ENCODE measurements around the gene ASCC1.

Gene ASCC1

DNA sequence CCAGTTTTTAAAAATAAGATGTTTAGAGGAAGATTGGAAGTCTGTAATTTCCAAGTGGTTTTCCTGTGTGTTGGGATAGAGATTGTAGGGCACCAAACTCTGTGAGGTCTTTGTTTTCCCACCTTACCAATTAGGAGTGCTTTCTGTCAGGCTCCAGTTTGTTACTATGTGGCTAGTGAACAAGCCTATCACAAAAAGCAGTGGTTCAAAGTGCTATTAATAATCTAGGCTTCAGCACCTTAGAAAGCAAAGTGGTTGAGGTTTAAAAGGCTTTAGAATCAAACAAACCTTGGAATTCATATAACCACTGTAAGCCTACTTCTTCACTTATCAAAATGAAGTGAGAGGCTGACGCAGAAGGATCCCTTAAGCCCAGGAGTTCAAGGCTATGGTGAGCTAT, 11.4 kb downstream of the ASCC1 start:
- DNase-seq (ENCODE audit: extremely low read depth, low read depth), result no peak
- no peak overlapping the region for H3K4me3 ChIP-seq (replicated peaks; ENCODE audit: low read depth, low read length)
- TF ChIP-seq, protein P1, sequence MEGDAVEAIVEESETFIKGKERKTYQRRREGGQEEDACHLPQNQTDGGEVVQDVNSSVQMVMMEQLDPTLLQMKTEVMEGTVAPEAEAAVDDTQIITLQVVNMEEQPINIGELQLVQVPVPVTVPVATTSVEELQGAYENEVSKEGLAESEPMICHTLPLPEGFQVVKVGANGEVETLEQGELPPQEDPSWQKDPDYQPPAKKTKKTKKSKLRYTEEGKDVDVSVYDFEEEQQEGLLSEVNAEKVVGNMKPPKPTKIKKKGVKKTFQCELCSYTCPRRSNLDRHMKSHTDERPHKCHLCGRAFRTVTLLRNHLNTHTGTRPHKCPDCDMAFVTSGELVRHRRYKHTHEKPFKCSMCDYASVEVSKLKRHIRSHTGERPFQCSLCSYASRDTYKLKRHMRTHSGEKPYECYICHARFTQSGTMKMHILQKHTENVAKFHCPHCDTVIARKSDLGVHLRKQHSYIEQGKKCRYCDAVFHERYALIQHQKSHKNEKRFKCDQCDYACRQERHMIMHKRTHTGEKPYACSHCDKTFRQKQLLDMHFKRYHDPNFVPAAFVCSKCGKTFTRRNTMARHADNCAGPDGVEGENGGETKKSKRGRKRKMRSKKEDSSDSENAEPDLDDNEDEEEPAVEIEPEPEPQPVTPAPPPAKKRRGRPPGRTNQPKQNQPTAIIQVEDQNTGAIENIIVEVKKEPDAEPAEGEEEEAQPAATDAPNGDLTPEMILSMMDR (IDR thresholded peaks at IDR 0.05; ENCODE audit: low read depth, low read length, missing control alignments), result no peak

- TF ChIP-seq, protein P1 (IDR thresholded peaks at IDR 0.05; ENCODE audit: low read depth, low read length, missing control alignments), result no peak
- no peak for DNase-seq (ENCODE audit: extremely low read depth, low read depth)
Measured at GRCh38 chr10:72204296-72204695, 11.8 kb downstream of the ASCC1 start.

DNA sequence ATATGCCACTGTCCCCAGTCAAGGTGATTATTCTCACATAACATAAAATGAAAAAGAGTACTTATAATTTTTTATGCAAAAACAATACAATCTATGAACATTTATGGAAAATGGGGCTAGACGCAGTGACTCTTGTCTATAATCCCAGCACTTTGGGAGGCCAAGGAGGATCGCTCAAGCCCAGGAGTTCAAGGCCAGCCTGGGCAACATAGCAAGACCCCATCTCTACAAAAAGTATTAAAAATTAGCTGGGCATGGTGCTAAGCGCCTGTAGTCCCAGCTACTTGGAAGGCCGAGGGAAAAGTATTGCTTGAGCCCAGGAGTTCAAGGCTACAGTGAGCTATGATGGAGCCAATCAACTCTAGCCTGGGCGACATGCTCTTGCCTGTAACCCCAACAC, 14.8 kb downstream of the ASCC1 start:
- no peak overlapping the region for H3K4me3 ChIP-seq (replicated peaks; ENCODE audit: low read depth, low read length)
- TF ChIP-seq, protein P1 (IDR thresholded peaks at IDR 0.05; ENCODE audit: low read depth, low read length, missing control alignments), result no peak
- no peak for DNase-seq (ENCODE audit: extremely low read depth, low read depth)

More at GRCh38 chr10:72204296-72204695, 11.8 kb downstream of the ASCC1 start:
- no peak overlapping the region for H3K4me3 ChIP-seq (replicated peaks; ENCODE audit: low read depth, low read length)

DNA sequence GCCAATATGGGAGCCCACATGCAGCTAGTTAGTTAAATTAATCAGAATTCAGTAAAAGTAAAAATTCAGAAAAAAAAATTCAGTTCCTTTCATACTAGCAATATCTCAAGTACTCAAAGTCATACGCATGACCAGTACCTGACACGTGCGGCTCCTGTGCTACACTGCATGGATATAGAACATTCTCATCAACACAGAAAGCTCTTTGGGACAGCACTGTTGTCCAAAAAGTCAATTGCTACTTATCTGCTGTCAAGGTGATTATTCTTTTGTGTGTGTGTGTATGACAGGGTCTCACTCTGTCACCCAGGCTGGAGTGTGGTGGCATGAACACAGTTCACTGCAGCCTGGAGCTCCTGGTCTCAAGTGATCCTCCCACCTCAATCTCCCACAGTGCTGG, 15.2 kb downstream of the ASCC1 start:
- H3K4me3 ChIP-seq (replicated peaks; ENCODE audit: low read depth, low read length), result no peak overlapping the region
- no peak for DNase-seq (ENCODE audit: extremely low read depth, low read depth)
- TF ChIP-seq, protein P1 (IDR thresholded peaks at IDR 0.05; ENCODE audit: low read depth, low read length, missing control alignments), result no peak

DNA sequence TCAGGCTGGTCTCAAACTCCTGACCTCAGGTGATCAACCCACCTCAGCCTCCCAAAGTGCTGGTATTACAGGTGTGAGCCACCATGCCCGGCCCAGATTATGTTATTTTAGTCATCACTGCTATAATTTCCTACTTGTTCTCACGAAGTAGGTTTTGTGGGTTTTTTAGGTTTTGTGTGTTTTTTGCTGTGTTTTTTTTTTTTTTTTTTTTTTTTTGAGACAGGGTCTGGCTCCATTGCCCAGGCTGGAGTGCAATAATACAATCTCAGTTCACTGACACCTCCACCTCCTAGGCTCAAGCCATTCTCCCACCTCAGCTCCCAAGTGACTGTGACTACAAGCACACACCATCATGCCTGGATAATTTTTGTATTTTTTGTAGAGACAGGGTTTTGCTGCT, 21.1 kb downstream of the ASCC1 start:
- TF ChIP-seq, protein P1 (IDR thresholded peaks at IDR 0.05; ENCODE audit: low read depth, low read length, missing control alignments), result no peak
- DNase-seq (ENCODE audit: extremely low read depth, low read depth), result no peak
- H3K4me3 ChIP-seq (replicated peaks; ENCODE audit: low read depth, low read length), result no peak overlapping the region

- DNase-seq (ENCODE audit: extremely low read depth, low read depth), result no peak
- no peak overlapping the region for H3K4me3 ChIP-seq (replicated peaks; ENCODE audit: low read depth, low read length)
Measured at GRCh38 chr10:72186982-72187330, 29.1 kb downstream of the ASCC1 start.

More at GRCh38 chr10:72186982-72187330, 29.1 kb downstream of the ASCC1 start:
- TF ChIP-seq, protein P1 (IDR thresholded peaks at IDR 0.05; ENCODE audit: low read depth, low read length, missing control alignments), result no peak
